Measurements from ENCODE around the gene PTPRR.
"Not testable (repeated sequence)": the region's sequence is repeated elsewhere in the genome, so short reads cannot be mapped to it uniquely, and the experiment has no call there.

The PTPRR gene

DNA sequence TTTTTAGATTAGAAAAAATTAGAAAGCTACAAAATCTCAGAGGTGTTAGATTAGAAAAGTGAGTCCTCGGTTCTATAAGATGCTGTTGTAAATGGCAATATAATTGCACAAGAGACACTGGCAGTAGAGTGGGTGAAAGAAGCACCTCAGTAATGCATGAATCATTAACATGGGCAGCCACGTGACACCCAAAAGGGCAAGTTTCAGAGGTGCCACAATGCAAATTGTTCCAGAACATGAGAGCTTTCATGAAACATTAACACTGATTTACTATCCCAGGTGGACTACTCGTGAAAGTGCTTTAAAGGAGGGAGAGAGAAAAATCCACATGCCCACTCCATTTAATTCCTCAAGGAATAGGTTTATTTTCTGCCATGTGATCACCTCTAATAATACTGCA, 108.4 kb downstream of the PTPRR start:
- Histone ChIP-seq H3K4me3 (ENCODE audit: low read length) (no peak overlapping the region), H3K4me1 (ENCODE audit: control insufficient read depth, insufficient read depth, low read length) (no peaks in the 10 kb centered on the region), H3K9ac (ENCODE audit: low read depth, low read length) (no peak overlapping the region), H3K4me2 (ENCODE audit: low read length) (no peak overlapping the region), H3K36me3 (ENCODE audit: insufficient read depth, low read length) (no peaks in the 10 kb centered on the region), H3K27me3 (ENCODE audit: control insufficient read depth, insufficient read depth, low read length) (no peaks in the 10 kb centered on the region), H3K9me3 (replicated peaks; ENCODE audit: low read length) (no peaks in the 10 kb centered on the region)

DNA sequence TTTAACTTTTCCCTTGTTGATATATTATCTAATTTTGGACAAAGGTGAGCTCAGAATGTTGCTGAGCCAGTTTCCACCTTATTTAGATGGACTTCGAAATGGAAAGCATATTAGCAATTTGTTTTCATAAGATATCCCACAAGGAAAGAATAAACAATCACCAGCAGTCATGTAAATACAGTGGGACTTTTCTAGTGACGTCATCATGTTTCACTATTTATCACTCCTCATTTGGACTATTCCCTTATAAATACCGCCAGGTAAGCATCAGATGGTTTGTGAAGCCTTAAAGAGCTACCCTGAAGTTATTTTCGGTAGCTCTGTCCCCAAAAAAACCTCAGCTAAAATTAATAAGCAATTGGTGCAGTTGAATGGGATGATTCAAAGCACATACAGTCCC, 110.7 kb downstream of the PTPRR start:
- H3K4me1 ChIP-seq (ENCODE audit: control insufficient read depth, insufficient read depth, low read length), result no peaks in the 10 kb centered on the region
- no peaks in the 10 kb centered on the region for H3K27me3 ChIP-seq (ENCODE audit: control insufficient read depth, insufficient read depth, low read length)
- H3K4me2 ChIP-seq (ENCODE audit: low read length), result no peak overlapping the region
- H3K4me3 ChIP-seq (ENCODE audit: low read length), result no peak overlapping the region
- no peaks in the 10 kb centered on the region for H3K36me3 ChIP-seq (ENCODE audit: insufficient read depth, low read length)
- H3K9me3 ChIP-seq (replicated peaks; ENCODE audit: low read length), result no peaks in the 10 kb centered on the region
- H3K9ac ChIP-seq (ENCODE audit: low read depth, low read length), result no peak overlapping the region

DNA sequence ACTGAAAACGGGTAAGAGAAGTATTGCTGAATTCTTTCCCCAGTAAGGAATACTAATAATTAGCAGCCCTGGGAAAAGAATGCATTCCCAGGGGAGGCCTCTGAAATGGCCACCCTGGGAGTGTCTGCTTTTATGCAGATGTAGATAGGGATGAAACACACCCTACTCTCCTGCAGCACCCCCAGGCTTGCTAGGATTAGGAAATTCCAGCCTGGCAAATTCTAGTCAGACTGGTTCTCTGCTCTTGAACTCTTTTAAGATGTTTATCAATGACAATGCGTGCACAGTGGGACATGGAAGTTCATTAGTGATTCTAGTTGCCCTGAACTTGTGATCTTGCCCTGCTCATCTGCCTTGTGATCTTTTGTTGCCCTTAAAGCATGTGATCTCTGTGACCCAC, 112.5 kb downstream of the PTPRR start:
- H3K36me3 ChIP-seq (ENCODE audit: insufficient read depth, low read length); H3K27me3 ChIP-seq (ENCODE audit: control insufficient read depth, insufficient read depth, low read length); H3K4me3 ChIP-seq (ENCODE audit: low read length); H3K9me3 ChIP-seq (replicated peaks; ENCODE audit: low read length); H3K4me1 ChIP-seq (ENCODE audit: control insufficient read depth, insufficient read depth, low read length); H3K9ac ChIP-seq (ENCODE audit: low read depth, low read length); H3K4me2 ChIP-seq (ENCODE audit: low read length): not testable (repeated sequence)

DNA sequence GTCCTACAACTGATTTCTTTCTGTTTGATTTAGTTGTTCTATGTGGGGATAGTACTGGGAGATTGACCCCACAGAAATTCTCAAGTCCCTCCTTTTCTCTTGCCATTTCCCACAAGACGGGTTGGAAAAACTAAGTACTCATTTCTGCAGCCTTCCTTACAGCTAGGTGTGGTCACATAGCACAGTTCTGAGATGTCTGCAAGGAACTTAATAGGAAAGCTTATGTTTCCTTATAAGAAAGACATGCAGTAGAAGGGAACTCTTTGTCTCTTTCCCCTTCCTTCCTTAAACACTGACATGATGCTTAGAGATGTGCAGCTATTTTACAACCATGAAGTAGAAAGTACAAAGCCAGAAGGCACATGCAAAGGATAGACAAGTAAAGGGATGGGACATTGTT, 113.7 kb downstream of the PTPRR start:
- no peaks in the 10 kb centered on the region for H3K36me3 ChIP-seq (ENCODE audit: insufficient read depth, low read length)
- no peaks in the 10 kb centered on the region for H3K4me1 ChIP-seq (ENCODE audit: control insufficient read depth, insufficient read depth, low read length)
- no peak overlapping the region for H3K9ac ChIP-seq (ENCODE audit: low read depth, low read length)
- H3K27me3 ChIP-seq (ENCODE audit: control insufficient read depth, insufficient read depth, low read length), result no peaks in the 10 kb centered on the region
- H3K4me3 ChIP-seq (ENCODE audit: low read length), result no peak overlapping the region
- no peaks in the 10 kb centered on the region for H3K9me3 ChIP-seq (replicated peaks; ENCODE audit: low read length)
- H3K4me2 ChIP-seq (ENCODE audit: low read length), result no peak overlapping the region

DNA sequence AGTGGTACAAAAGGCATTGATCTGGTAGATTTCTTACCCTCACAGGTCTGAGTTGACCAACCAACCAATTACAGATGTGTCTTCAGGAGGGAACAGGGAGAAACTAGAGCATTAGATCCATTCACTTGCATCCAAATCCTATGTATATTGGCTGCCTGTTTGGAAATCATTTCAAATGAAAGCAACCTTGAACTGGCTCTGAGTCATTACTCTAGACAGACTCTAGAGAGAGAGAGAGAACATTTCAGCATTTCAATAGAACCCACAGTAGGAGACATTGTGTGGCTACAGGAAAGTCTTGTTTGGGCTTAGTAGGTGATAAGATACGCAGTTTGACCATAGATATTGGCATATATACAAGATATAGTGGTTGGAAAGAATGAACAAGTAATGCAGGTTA, 114.5 kb downstream of the PTPRR start:
- no peak overlapping the region for H3K4me3 ChIP-seq (ENCODE audit: low read length)

DNA sequence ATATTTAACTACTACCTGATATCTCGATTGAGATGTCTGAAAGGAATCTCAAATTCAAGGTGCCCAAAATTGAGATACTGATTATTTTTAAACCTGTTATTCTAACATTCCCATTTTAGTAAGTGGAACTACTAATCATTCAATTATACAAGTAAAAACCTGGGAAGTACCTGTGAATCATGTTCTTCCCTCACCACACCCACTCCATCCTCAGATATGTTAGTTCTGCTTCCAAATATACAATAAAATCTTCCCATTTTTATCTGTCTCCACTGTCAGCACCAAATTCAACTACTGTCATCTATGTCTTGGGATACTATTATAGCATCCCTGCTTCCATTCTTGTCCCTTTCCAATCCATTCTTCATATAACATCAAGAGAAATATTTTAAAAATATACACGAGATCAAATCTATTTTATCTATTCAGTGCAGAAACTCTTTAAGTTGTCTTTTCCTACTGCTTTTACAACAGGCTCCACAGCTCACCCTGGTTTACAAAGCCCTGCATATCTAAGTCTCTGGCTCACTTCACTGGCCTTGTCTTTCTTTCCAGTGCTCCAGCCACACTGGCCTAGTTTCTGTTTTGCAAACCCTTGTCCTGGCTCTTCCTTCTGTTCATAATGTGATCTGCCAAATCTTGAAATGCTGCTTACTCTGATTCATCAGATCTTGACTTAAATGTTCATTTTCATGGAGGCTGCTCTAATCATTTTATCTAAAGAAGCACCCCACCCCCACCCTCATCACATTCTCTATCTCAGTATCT, 122.3 kb downstream of the PTPRR start:
- Histone ChIP-seq H3K4me2 (ENCODE audit: low read length) (no peak overlapping the region), H3K36me3 (ENCODE audit: insufficient read depth, low read length) (no peaks in the 10 kb centered on the region), H3K9ac (ENCODE audit: low read depth, low read length) (no peak overlapping the region), H3K27me3 (ENCODE audit: control insufficient read depth, insufficient read depth, low read length) (no peaks in the 10 kb centered on the region), H3K4me1 (ENCODE audit: control insufficient read depth, insufficient read depth, low read length) (no peaks in the 10 kb centered on the region), H3K9me3 (replicated peaks; ENCODE audit: low read length) (no peaks in the 10 kb centered on the region), H3K4me3 (ENCODE audit: low read length) (no peak overlapping the region)

More for the DNA sequence above, 114.5 kb downstream of the PTPRR start:
- Histone ChIP-seq H3K4me2 (ENCODE audit: low read length) (no peak overlapping the region), H3K9ac (ENCODE audit: low read depth, low read length) (no peak overlapping the region), H3K36me3 (ENCODE audit: insufficient read depth, low read length) (no peaks in the 10 kb centered on the region), H3K4me1 (ENCODE audit: control insufficient read depth, insufficient read depth, low read length) (no peaks in the 10 kb centered on the region), H3K27me3 (ENCODE audit: control insufficient read depth, insufficient read depth, low read length) (no peaks in the 10 kb centered on the region), H3K9me3 (replicated peaks; ENCODE audit: low read length) (no peaks in the 10 kb centered on the region)

DNA sequence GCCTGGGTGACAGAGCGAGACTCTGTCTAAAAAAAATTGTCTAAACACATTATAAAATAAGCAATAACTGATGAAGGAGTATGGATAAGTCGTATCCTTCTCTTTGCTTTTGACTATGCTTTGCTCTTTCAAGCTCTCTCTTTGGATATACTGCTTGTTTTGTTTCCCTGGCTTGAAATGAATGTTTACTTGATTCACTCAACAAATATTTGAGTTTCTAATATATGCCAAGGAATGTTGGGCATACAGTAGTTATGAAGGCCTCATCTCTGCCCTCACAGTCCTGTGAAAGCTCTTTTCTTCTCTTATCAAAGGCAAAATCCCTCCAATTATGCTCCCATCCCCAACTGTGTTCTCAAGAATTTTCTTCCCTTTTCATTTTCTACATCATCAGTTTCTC, 123.5 kb downstream of the PTPRR start:
- Histone ChIP-seq H3K4me3 (ENCODE audit: low read length) (no peak overlapping the region), H3K9me3 (replicated peaks; ENCODE audit: low read length) (no peaks in the 10 kb centered on the region), H3K9ac (ENCODE audit: low read depth, low read length) (no peak overlapping the region), H3K27me3 (ENCODE audit: control insufficient read depth, insufficient read depth, low read length) (no peaks in the 10 kb centered on the region), H3K36me3 (ENCODE audit: insufficient read depth, low read length) (no peaks in the 10 kb centered on the region), H3K4me2 (ENCODE audit: low read length) (no peak overlapping the region), H3K4me1 (ENCODE audit: control insufficient read depth, insufficient read depth, low read length) (no peaks in the 10 kb centered on the region)

DNA sequence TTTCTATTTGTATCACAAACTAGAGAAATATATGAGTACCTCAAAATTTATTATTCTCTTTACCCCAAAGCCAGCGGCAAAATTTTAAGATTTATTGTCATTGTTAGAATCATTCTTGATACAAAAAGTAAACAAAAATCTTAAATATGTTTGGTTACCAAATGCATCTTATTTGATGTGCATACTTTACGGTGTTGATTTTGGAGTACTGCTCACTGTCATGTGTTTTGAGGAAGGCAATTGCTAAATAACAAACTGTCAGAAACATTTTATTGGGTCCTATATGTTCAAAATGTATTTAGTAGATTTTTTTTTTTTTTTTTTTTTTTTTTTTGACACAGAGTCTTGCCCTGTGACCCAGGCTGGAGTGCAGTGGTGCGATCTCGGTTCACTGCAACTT, 124.9 kb downstream of the PTPRR start:
- no peaks in the 10 kb centered on the region for H3K36me3 ChIP-seq (ENCODE audit: insufficient read depth, low read length)

DNA sequence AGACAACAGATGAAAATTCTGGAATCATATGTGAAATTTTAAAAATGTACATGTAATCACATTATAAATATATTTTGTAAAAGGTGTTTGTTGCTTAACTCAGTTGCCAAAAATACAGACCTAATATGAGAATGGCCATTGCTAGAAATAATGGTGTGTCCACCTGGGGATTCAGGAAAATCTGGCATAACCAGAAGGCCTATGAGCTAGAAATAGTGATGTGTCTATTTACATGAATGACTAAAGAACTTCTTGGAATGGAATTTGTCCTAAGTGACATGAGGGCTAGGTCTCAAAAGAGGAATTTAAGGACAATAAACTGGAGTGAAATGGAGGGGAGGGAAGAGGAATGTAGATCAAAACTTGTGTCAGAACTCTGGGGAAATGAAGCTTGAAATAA, 126.4 kb downstream of the PTPRR start:
- Histone ChIP-seq H3K9ac (ENCODE audit: low read depth, low read length) (no peak overlapping the region), H3K4me3 (ENCODE audit: low read length) (no peak overlapping the region), H3K4me2 (ENCODE audit: low read length) (no peak overlapping the region), H3K4me1 (ENCODE audit: control insufficient read depth, insufficient read depth, low read length) (no peaks in the 10 kb centered on the region), H3K9me3 (replicated peaks; ENCODE audit: low read length) (no peaks in the 10 kb centered on the region), H3K27me3 (ENCODE audit: control insufficient read depth, insufficient read depth, low read length) (no peaks in the 10 kb centered on the region), H3K36me3 (ENCODE audit: insufficient read depth, low read length) (no peaks in the 10 kb centered on the region)

More for the DNA sequence above, 124.9 kb downstream of the PTPRR start:
- Histone ChIP-seq H3K4me2 (ENCODE audit: low read length) (no peak overlapping the region), H3K9ac (ENCODE audit: low read depth, low read length) (no peak overlapping the region), H3K9me3 (replicated peaks; ENCODE audit: low read length) (no peaks in the 10 kb centered on the region), H3K27me3 (ENCODE audit: control insufficient read depth, insufficient read depth, low read length) (no peaks in the 10 kb centered on the region), H3K4me1 (ENCODE audit: control insufficient read depth, insufficient read depth, low read length) (no peaks in the 10 kb centered on the region), H3K4me3 (ENCODE audit: low read length) (no peak overlapping the region)

DNA sequence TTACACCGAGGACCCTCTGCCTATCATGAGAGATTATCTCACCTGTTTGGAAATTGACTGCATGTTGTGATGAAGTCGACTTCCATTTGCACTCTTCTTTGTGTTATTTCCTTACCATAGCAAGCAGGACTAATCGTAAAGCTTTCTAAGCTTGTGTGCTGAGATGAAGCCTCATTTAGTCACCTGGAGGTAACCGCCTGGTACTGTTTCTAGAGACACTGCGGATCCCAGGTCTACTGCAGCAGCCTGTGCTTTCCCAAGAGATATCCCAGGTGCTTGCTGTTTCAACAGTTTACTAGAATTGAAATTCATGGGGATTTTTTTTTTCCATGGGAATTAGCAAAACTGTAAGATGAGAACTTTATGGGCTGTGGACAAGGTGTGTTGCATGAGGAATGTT, 131.8 kb downstream of the PTPRR start:
- no peaks in the 10 kb centered on the region for H3K4me1 ChIP-seq (ENCODE audit: control insufficient read depth, insufficient read depth, low read length)
- H3K4me3 ChIP-seq (ENCODE audit: low read length), result no peak overlapping the region
- H3K36me3 ChIP-seq (ENCODE audit: insufficient read depth, low read length), result no peaks in the 10 kb centered on the region
- H3K9ac ChIP-seq (ENCODE audit: low read depth, low read length), result no peak overlapping the region
- no peak overlapping the region for H3K4me2 ChIP-seq (ENCODE audit: low read length)
- H3K9me3 ChIP-seq (replicated peaks; ENCODE audit: low read length), result no peaks in the 10 kb centered on the region
- no peaks in the 10 kb centered on the region for H3K27me3 ChIP-seq (ENCODE audit: control insufficient read depth, insufficient read depth, low read length)

DNA sequence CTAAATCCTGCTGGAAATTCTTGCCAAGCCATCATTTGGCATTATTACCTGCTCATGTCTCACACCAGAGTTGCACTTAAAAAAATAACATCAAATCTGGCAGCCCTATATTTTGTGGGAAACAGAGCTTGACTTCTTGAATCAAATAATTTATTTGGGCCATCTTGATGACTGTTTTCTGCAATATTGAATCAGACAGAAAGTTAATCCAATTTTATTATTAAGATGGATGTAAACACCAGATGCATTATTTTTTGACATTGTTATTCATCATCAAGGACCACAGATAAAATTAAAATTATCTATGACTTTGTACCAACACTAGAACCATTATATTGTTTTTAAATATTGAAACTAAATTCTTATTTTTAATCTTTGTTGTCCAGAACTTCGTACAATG, 132.9 kb downstream of the PTPRR start:
- Histone ChIP-seq H3K36me3 (ENCODE audit: insufficient read depth, low read length) (no peaks in the 10 kb centered on the region), H3K27me3 (ENCODE audit: control insufficient read depth, insufficient read depth, low read length) (no peaks in the 10 kb centered on the region), H3K9ac (ENCODE audit: low read depth, low read length) (no peak overlapping the region), H3K4me2 (ENCODE audit: low read length) (no peak overlapping the region), H3K9me3 (replicated peaks; ENCODE audit: low read length) (no peaks in the 10 kb centered on the region), H3K4me3 (ENCODE audit: low read length) (no peak overlapping the region), H3K4me1 (ENCODE audit: control insufficient read depth, insufficient read depth, low read length) (no peaks in the 10 kb centered on the region)

DNA sequence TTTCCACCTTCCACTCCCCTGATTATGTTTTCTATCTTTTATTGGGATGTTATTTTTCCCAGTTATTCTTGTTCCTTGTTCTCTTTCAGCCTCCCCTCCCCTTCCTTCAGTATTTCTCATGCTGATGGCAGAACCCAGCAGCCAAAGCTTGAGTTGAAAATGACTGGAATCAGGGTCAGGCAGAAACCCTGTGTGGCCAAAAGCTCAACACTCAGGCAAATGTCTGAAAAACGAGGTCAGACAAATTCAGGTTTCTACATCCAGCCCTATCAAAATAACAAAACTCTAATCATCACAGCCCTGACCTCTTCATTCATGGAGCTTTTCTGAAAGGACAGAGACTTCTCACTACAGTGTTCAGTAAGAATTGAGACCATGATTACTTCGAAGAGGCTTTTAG, 134.6 kb downstream of the PTPRR start:
- H3K9ac ChIP-seq (ENCODE audit: low read depth, low read length), result no peak overlapping the region
- H3K4me3 ChIP-seq (ENCODE audit: low read length), result no peak overlapping the region
- H3K4me2 ChIP-seq (ENCODE audit: low read length), result no peak overlapping the region

More for the DNA sequence above, 134.6 kb downstream of the PTPRR start:
- Histone ChIP-seq H3K4me1 (ENCODE audit: control insufficient read depth, insufficient read depth, low read length) (no peaks in the 10 kb centered on the region), H3K27me3 (ENCODE audit: control insufficient read depth, insufficient read depth, low read length) (no peaks in the 10 kb centered on the region), H3K9me3 (replicated peaks; ENCODE audit: low read length) (no peaks in the 10 kb centered on the region), H3K36me3 (ENCODE audit: insufficient read depth, low read length) (no peaks in the 10 kb centered on the region)

All from skeletal muscle satellite cell (primary cell).